8988T (cell line): Measurements from ENCODE around the gene SRGAP2C.

Experiments used
- DNase-seq: peaks from one replicate; pipeline ENCODE4 v3.0.0; 2011

Gene SRGAP2C

GRCh38 chr1:121440993-121441392 is 256.2 kb downstream of the SRGAP2C start:
- DNase-seq: no peak
